ENCODE data around the gene GPR3.
"Not testable (repeated sequence)": the region's sequence is repeated elsewhere in the genome, so short reads cannot be mapped to it uniquely, and the experiment has no call there.

Gene GPR3

DNA sequence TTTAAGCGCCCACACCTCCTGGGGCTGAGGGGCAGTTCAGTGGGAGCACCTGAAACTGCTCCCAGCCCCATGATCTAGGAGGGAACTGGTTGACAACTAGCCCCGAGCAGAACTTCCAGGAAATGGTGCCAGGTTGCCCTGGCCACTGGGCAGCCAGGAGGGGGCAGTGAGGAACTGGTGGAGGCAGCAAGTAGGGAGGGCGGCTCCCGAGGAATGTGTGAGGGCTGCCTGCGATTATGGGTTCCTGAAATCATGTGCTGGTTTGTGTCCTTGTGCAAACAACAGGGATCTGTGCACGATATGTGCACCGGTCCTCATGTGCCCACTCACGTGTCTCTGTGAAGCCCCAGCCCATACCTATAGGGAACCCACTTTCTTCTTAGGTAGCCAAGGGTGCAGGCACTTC, 9.9 kb downstream of the GPR3 start:
- TF ChIP-seq CTCF (IDR thresholded peaks at IDR 0.05; ENCODE audit: borderline replicate concordance, extremely low read depth, low read length, poor library complexity, severe bottlenecking) (peak; percentile 40), EZH2 (IDR thresholded peaks at IDR 0.05; ENCODE audit: borderline replicate concordance, low read depth, low read length, severe bottlenecking) (no peak)
- no peak overlapping the region for H2AFZ ChIP-seq (ENCODE audit: low read depth, low read length)
- H4K20me1 ChIP-seq (ENCODE audit: insufficient read depth, low read length) = no peaks in the 10 kb centered on the region
- no peak for DNase-seq
- ATAC-seq (ENCODE audit: insufficient read depth, low read depth) = no peak
- no peak overlapping the region for H3K4me2 ChIP-seq (ENCODE audit: insufficient read depth, low read length)
- peaks cover 16% of the 10 kb centered on the region for H3K36me3 ChIP-seq (ENCODE audit: insufficient read depth, low read length)
- H3K27me3 ChIP-seq (ENCODE audit: insufficient read depth, low read length, poor library complexity) = no peaks in the 10 kb centered on the region
- no peaks in the 10 kb centered on the region for H3K9me3 ChIP-seq (ENCODE audit: insufficient read depth, low read length, severe bottlenecking)
- H3K79me2 ChIP-seq (ENCODE audit: insufficient read depth, low read length) = no peaks in the 10 kb centered on the region
- H3K27ac ChIP-seq (ENCODE audit: low read length) = no peak overlapping the region
- H3K4me3 ChIP-seq (ENCODE audit: low read depth in 1 of 2, low read length in 2 of 2) = no peak overlapping the region
- H3K9ac ChIP-seq (ENCODE audit: low read depth, low read length) = no peak overlapping the region
- no peaks in the 10 kb centered on the region for H3K4me1 ChIP-seq (ENCODE audit: insufficient read depth, low read length)

DNA sequence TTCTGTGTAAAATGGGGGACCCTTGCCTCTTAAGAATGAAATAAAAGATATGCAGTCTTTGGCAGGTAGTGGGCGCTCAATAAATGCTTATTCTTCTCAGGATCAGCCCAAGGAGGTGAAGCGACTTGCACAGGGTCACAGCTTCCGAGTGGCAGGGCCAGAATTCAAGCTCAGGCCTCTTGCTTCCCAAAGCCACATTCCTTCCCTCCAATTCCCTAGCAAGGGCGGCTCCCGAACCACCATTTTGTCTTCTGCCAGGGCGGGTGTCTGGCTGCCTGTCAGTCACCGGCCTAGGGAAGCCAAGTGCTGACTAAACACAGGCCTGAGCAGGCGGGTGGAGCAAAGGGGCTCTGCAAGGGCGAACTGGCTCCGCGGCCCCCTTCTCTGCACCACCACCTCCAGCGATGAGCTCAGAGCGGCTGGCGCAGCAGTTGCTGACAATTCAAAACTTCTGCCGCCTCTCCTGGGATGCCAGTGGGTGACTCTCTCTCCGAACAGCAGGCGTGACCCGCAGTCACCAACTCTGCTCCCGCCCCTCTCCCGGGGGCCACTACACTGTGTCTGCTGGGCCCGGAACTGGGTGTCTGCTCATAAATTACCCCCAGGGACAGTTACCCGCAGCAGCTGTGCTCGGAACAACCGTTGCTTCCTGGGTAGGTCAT, 10.8 kb downstream of the GPR3 start:
- no peak overlapping the region for H3K27ac ChIP-seq (ENCODE audit: low read length)
- no peak overlapping the region for H3K4me3 ChIP-seq (ENCODE audit: low read depth in 1 of 2, low read length in 2 of 2)
- H3K79me2 ChIP-seq (ENCODE audit: insufficient read depth, low read length) = no peaks in the 10 kb centered on the region
- peaks cover 25% of the 10 kb centered on the region for H3K36me3 ChIP-seq (ENCODE audit: insufficient read depth, low read length)
- ATAC-seq (ENCODE audit: insufficient read depth, low read depth) (no peak), DNase-seq (no peak)
- H3K9ac ChIP-seq (ENCODE audit: low read depth, low read length) = no peak overlapping the region
- no peak overlapping the region for H3K4me2 ChIP-seq (ENCODE audit: insufficient read depth, low read length)
- no peak overlapping the region for H2AFZ ChIP-seq (ENCODE audit: low read depth, low read length)
- no peaks in the 10 kb centered on the region for H4K20me1 ChIP-seq (ENCODE audit: insufficient read depth, low read length)
- no peaks in the 10 kb centered on the region for H3K27me3 ChIP-seq (ENCODE audit: insufficient read depth, low read length, poor library complexity)
- H3K4me1 ChIP-seq (ENCODE audit: insufficient read depth, low read length) = no peaks in the 10 kb centered on the region
- TF ChIP-seq CTCF (IDR thresholded peaks at IDR 0.05; ENCODE audit: borderline replicate concordance, extremely low read depth, low read length, poor library complexity, severe bottlenecking) (peak; percentile 33), EZH2 (IDR thresholded peaks at IDR 0.05; ENCODE audit: borderline replicate concordance, low read depth, low read length, severe bottlenecking) (no peak)
- H3K9me3 ChIP-seq (ENCODE audit: insufficient read depth, low read length, severe bottlenecking) = no peaks in the 10 kb centered on the region

GRCh38 chr1:27403931-27404330, 11.5 kb downstream of the GPR3 start:
- H3K4me2 ChIP-seq (ENCODE audit: insufficient read depth, low read length) = no peak overlapping the region
- no peaks in the 10 kb centered on the region for H4K20me1 ChIP-seq (ENCODE audit: insufficient read depth, low read length)
- ATAC-seq (ENCODE audit: insufficient read depth, low read depth) = no peak
- H3K79me2 ChIP-seq (ENCODE audit: insufficient read depth, low read length) = no peaks in the 10 kb centered on the region
- H3K27me3 ChIP-seq (ENCODE audit: insufficient read depth, low read length, poor library complexity) = no peaks in the 10 kb centered on the region
- no peak overlapping the region for H3K27ac ChIP-seq (ENCODE audit: low read length)
- TF ChIP-seq CTCF (IDR thresholded peaks at IDR 0.05; ENCODE audit: borderline replicate concordance, extremely low read depth, low read length, poor library complexity, severe bottlenecking) = no peak
- H3K36me3 ChIP-seq (ENCODE audit: insufficient read depth, low read length) = peaks cover 31% of the 10 kb centered on the region
- H3K4me3 ChIP-seq (ENCODE audit: low read depth in 1 of 2, low read length in 2 of 2) = no peak overlapping the region
- DNase-seq = no peak
- H2AFZ ChIP-seq (ENCODE audit: low read depth, low read length) = no peak overlapping the region
- H3K9me3 ChIP-seq (ENCODE audit: insufficient read depth, low read length, severe bottlenecking) = no peaks in the 10 kb centered on the region
- no peaks in the 10 kb centered on the region for H3K4me1 ChIP-seq (ENCODE audit: insufficient read depth, low read length)
- H3K9ac ChIP-seq (ENCODE audit: low read depth, low read length) = no peak overlapping the region

DNA sequence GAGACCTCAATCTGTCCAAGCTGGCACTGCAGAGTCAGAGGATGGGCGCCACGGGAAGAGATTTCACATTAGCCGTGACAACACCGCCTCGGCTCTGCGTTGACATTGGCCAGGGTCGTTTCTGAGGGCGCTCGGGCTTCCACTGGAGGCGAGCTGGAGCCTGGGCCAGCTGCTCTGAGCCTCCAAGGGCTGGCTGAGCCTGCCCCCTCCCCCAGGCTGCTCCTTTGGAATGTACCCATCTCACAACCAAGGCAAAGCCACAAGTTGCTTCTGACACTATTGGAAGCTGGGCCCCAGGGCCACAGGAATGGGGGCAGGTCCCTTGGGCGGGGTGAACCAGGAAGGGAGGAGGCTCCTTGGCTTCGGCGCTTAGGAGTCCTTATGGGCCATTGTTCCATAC, 12.7 kb downstream of the GPR3 start:
- Histone ChIP-seq H4K20me1 (ENCODE audit: insufficient read depth, low read length) (no peaks in the 10 kb centered on the region), H3K4me3 (ENCODE audit: low read depth in 1 of 2, low read length in 2 of 2) (no peak overlapping the region), H3K79me2 (ENCODE audit: insufficient read depth, low read length) (no peaks in the 10 kb centered on the region), H3K27ac (ENCODE audit: low read length) (no peak overlapping the region), H3K4me1 (ENCODE audit: insufficient read depth, low read length) (no peaks in the 10 kb centered on the region), H3K4me2 (ENCODE audit: insufficient read depth, low read length) (no peak overlapping the region), H3K27me3 (ENCODE audit: insufficient read depth, low read length, poor library complexity) (no peaks in the 10 kb centered on the region), H3K36me3 (ENCODE audit: insufficient read depth, low read length) (peaks cover 38% of the 10 kb centered on the region), H2AFZ (ENCODE audit: low read depth, low read length) (no peak overlapping the region), H3K9ac (ENCODE audit: low read depth, low read length) (no peak overlapping the region), H3K9me3 (ENCODE audit: insufficient read depth, low read length, severe bottlenecking) (no peaks in the 10 kb centered on the region)
- no peak for ATAC-seq (ENCODE audit: insufficient read depth, low read depth)
- no peak for TF ChIP-seq EZH2 (IDR thresholded peaks at IDR 0.05; ENCODE audit: borderline replicate concordance, low read depth, low read length, severe bottlenecking)
- TF ChIP-seq CTCF (IDR thresholded peaks at IDR 0.05; ENCODE audit: borderline replicate concordance, extremely low read depth, low read length, poor library complexity, severe bottlenecking) = no peak
- DNase-seq = no peak

GRCh38 chr1:27405598-27406361, 13.4 kb downstream of the GPR3 start:
- not testable (repeated sequence) for ATAC-seq (ENCODE audit: insufficient read depth, low read depth); H3K79me2 ChIP-seq (ENCODE audit: insufficient read depth, low read length); H3K4me2 ChIP-seq (ENCODE audit: insufficient read depth, low read length); H3K9me3 ChIP-seq (ENCODE audit: insufficient read depth, low read length, severe bottlenecking); H2AFZ ChIP-seq (ENCODE audit: low read depth, low read length); H3K27ac ChIP-seq (ENCODE audit: low read length); H4K20me1 ChIP-seq (ENCODE audit: insufficient read depth, low read length); H3K4me1 ChIP-seq (ENCODE audit: insufficient read depth, low read length); H3K4me3 ChIP-seq (ENCODE audit: low read depth in 1 of 2, low read length in 2 of 2); H3K27me3 ChIP-seq (ENCODE audit: insufficient read depth, low read length, poor library complexity); H3K9ac ChIP-seq (ENCODE audit: low read depth, low read length); DNase-seq
- peaks cover 45% of the 10 kb centered on the region for H3K36me3 ChIP-seq (ENCODE audit: insufficient read depth, low read length)
